CD8-positive, alpha-beta memory T cell (primary cell): Measurements from ENCODE around the gene SNRNP70. TPM values are rescaled to one million over a fixed set of nuclear protein-coding genes. Genes with fewer than 3 reads are reported as not detected.
A peak's percentile ranks its signal among the peaks of the same experiment; 100 is the strongest.
"Not testable (repeated sequence)": the region's sequence is repeated elsewhere in the genome, so short reads cannot be mapped to it uniquely, and the experiment has no call there.

Experiments
- CTCF ChIA-PET: fragments of 350-600 bp; sonication (Branson Sonifier 250); formaldehyde crosslinking; loops from one replicate; lab custom pipeline; 2021; ENCODE audit warnings: antibody characterized with exemption; lab: Charles Lee
- POLR2A ChIA-PET: fragments of 350-600 bp; sonication (Branson Sonifier 250); formaldehyde crosslinking; loops from one replicate; lab custom pipeline; 2021; ENCODE audit warnings: antibody characterized with exemption; lab: Charles Lee
- DNase-seq, 5 donors: peaks; one replicate each; pipeline versions ENCODE4 v3.0.0 to v3.0.0-alpha.2; 2020 to 2022; ENCODE audit warnings: mixed read lengths in 1 of 5
- H3K27ac ChIP-seq: one replicate; pipeline ENCODE4 v1.7.0; 2013; ENCODE audit warnings: low read depth, mild to moderate bottlenecking, low read length, moderate library complexity
- H3K27me3 ChIP-seq: 2 replicates; pipeline ENCODE4 v1.7.0; 2013; ENCODE audit warnings: low read length, mild to moderate bottlenecking; ENCODE audit not compliant: insufficient read depth, poor library complexity, severe bottlenecking
- H3K36me3 ChIP-seq: 2 replicates; pipeline ENCODE4 v1.7.0; 2013; ENCODE audit warnings: mild to moderate bottlenecking, low read length, moderate library complexity; ENCODE audit not compliant: insufficient read depth
- H3K4me1 ChIP-seq: 2 replicates; pipeline ENCODE4 v1.7.0; 2013; ENCODE audit warnings: mild to moderate bottlenecking, low read length, moderate library complexity; ENCODE audit not compliant: insufficient read depth
- H3K4me3 ChIP-seq: 2 replicates; pipeline ENCODE4 v1.7.0; 2013; ENCODE audit warnings: mild to moderate bottlenecking, low read length
- H3K9me3 ChIP-seq: 2 replicates; pipeline ENCODE4 v1.7.0; 2013; ENCODE audit warnings: mild to moderate bottlenecking, low read length
- H3K27ac Mint-ChIP-seq, 8 donors: one replicate each; pipeline ENCODE4 v1.8.0; 2020 to 2021; ENCODE audit warnings: mixed read lengths in 8 of 8, mild to moderate bottlenecking in 6 of 8, inconsistent platforms in 3 of 8, moderate library complexity in 3 of 8
- H3K27me3 Mint-ChIP-seq, 2 donors: one replicate each; pipeline ENCODE4 v1.8.0; 2020 to 2021; ENCODE audit warnings: mixed read lengths in 2 of 2, mild to moderate bottlenecking in 1 of 2, moderate library complexity in 1 of 2
- H3K36me3 Mint-ChIP-seq, 3 donors: one replicate each; pipeline ENCODE4 v1.8.0; 2020 to 2021; ENCODE audit warnings: mixed read lengths in 3 of 3, inconsistent platforms in 1 of 3, mild to moderate bottlenecking in 1 of 3
- H3K4me1 Mint-ChIP-seq, 3 donors: one replicate each; pipeline ENCODE4 v1.8.0; 2020 to 2021; ENCODE audit warnings: mixed read lengths in 3 of 3, inconsistent platforms in 1 of 3, mild to moderate bottlenecking in 1 of 3
- H3K4me3 Mint-ChIP-seq, 7 donors: one replicate each; pipeline ENCODE4 v1.8.0; 2020 to 2021; ENCODE audit warnings: mixed read lengths in 7 of 7, mild to moderate bottlenecking in 6 of 7, moderate library complexity in 4 of 7, inconsistent platforms in 2 of 7
- H3K9me3 Mint-ChIP-seq, 5 donors: one replicate each; pipeline ENCODE4 v1.8.0; 2020 to 2022; ENCODE audit warnings: mixed read lengths in 5 of 5, mild to moderate bottlenecking in 3 of 5, moderate library complexity in 2 of 5, inconsistent platforms in 1 of 5
- polyA plus RNA-seq: library from polyadenylated mRNA; unstranded; fragments of 300-500 nt; fragmentation: Illumina TruSeq; gene quantifications from one replicate; pipeline ENCODE4 v1.2.3, GENCODE V29; 2021
- total RNA-seq, 2 experiments: library from RNA; stranded (reverse); gene quantifications; one replicate each; pipeline ENCODE4 v1.2.3, GENCODE V29; 2021

Gene SNRNP70
- total and polyA plus RNA-seq, 3 experiments from 2014 or later: 66.2 to 221 (median 210) TPM

DNA sequence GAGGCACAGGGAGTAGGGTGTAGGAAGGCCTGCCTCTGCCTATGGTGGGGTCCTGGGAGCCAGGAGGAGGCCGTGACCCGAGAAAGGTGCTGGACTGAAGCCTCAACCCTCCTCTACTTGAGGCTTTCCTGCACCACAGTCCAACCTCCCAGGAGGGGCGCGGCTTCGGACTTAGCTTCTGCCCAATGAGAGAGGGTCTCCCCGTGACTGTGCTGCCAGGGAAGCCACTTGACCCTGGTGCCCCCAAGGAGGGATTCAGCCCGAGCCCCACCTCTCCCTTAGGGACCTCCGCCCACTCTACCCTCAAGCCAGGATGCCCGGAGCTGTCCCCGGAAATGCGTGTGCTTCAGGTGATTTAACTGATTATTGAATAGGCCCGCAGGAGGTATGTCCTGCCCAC lies 36.2 kb upstream of the SNRNP70 start, which contains the start of gene CGB8:
Gene CGB8 (minus strand): TSS at position 101 of the 400 bp plus-strand sequence. CDS start 372 bp downstream, outside the sequence.
- H3K27me3 Mint-ChIP-seq, H3K27ac Mint-ChIP-seq: not testable (repeated sequence)

DNA sequence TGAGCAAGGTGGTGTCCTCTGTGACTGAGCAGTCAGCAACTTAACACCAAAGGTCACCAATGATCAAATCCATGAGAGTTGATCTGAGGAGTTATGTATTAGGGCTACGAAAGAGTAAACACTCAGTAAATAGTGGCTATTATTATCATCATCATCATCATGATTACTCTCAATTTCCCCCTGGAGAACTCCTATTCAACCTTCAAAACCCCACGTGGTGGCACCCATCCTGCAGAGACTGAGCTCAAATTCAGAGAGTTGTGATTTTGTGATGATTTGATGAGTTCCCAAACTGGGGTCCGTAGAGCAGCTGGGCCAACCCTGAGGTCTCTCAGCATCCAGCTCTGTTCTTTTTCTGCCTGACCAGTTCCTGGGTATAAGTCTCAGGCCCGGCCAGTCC lies 35.4 kb upstream of the SNRNP70 start:
- CTCF ChIA-PET, H3K27me3 Mint-ChIP-seq: not testable (repeated sequence)

More for the DNA sequence above, 36.2 kb upstream of the SNRNP70 start, which contains the start of gene CGB8:
- H3K4me1 ChIP-seq, H3K9me3 Mint-ChIP-seq, H3K36me3 ChIP-seq, CTCF ChIA-PET, H3K9me3 ChIP-seq, H3K36me3 Mint-ChIP-seq, DNase-seq, H3K4me1 Mint-ChIP-seq, H3K27me3 ChIP-seq, H3K4me3 Mint-ChIP-seq, H3K27ac ChIP-seq, H3K4me3 ChIP-seq, POLR2A ChIA-PET: not testable (repeated sequence)

DNA sequence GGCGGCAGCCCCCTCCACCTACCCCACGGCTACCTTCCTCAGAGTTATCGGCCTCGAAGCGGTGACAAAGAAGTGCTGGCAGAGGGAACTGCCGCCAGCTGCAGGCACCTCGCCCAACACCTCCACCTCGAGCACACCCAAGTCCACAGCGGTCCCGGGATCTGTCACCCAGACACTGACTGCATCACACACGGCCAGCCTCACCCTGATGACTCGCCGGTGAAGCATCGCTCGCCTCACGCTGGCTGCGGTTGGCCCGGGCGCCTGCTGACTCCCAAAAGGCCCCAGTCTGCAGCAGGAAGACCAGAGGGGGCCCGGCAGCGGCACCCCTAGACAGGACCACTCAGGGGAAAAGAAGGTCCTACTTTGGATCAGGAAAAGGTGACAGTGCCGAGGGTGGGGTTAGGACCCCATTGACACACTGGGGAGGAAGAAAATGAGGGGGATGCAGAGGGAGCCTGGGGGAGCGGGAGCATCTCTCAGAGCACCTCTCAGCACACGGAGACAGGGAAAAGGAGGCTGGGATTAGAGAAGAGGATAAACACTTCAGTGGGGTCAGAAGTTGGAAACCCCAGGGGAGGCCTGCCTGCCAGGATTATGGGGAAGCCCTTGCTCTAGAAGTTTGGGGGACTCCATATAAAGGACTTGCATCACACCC lies 34.7 kb upstream of the SNRNP70 start:
- H3K36me3 Mint-ChIP-seq, H3K4me3 ChIP-seq, H3K4me3 Mint-ChIP-seq, H3K36me3 ChIP-seq, H3K9me3 ChIP-seq, CTCF ChIA-PET, H3K27me3 ChIP-seq, DNase-seq, H3K27ac ChIP-seq, POLR2A ChIA-PET, H3K27me3 Mint-ChIP-seq, H3K4me1 Mint-ChIP-seq, H3K27ac Mint-ChIP-seq, H3K9me3 Mint-ChIP-seq, H3K4me1 ChIP-seq: not testable (repeated sequence)

More for the DNA sequence above, 35.4 kb upstream of the SNRNP70 start:
- H3K9me3 Mint-ChIP-seq, H3K27me3 ChIP-seq, H3K36me3 Mint-ChIP-seq, H3K9me3 ChIP-seq, H3K4me3 ChIP-seq, H3K27ac Mint-ChIP-seq, H3K36me3 ChIP-seq, DNase-seq, H3K4me3 Mint-ChIP-seq, H3K4me1 ChIP-seq, H3K4me1 Mint-ChIP-seq, POLR2A ChIA-PET, H3K27ac ChIP-seq: not testable (repeated sequence)

DNA sequence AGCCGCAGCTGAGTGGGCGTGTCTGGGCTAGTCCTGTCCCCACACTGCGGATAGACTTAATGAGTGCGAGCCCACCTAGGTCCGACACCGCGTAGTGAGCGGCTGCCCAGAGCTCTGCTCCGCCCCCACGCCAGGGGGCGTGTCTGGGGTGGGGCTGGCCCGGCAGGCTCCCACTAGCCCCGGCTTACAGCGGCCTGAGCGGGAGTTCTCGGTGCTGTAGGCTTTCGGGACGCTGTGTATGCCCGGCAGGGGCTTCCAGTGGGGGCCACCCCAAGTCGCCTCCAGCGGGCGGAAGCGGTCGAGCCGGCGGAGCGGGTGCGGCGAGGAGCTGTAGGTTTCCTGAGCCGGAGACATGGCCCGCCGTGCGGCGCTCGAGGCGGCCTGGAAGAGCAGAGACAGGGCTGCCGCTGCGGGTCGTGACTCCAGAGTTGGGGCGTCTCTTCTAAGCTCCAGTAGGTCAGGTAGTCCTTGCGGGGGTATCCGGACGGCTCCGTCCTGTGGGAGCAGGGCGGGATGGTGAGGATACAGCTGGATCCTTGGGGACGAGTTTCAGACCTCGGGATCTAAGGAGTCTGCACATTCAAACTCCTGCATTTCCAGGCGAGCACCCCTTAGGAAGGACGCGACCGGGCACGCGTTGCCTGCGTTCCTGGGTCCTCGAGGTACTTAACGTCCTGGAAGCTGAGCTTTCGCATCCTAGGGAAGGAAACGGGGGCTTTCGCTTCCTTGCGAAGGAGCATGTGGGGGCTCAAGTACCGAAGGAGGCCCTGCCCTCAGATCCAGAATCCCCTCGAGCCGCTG lies 28.9 kb upstream of the SNRNP70 start:
- Histone ChIP-seq H3K27ac (no peak overlapping the region), H3K4me3 (peak overlapping the region; percentile 66), H3K27me3 (peaks cover 22% of the 10 kb centered on the region), H3K9me3 (no peaks in the 10 kb centered on the region), H3K4me1 (peaks cover 17% of the 10 kb centered on the region), H3K36me3 (no peaks in the 10 kb centered on the region)
- H3K4me1 Mint-ChIP-seq: peaks cover 14 to 28% (median 16%) of the 10 kb centered on the region in 3 donors
- POLR2A ChIA-PET: no interaction called here
- no peaks in the 10 kb centered on the region for H3K36me3 Mint-ChIP-seq
- H3K9me3 Mint-ChIP-seq: peaks cover 0 to 2% (median 0%) of the 10 kb centered on the region in 5 donors
- peak overlapping the region; percentile 60 to 94 (median 88) for H3K4me3 Mint-ChIP-seq
- DNase-seq: peak; percentile 41 to 70 (median 45)
- H3K27me3 Mint-ChIP-seq: peaks cover 36 to 43% of the 10 kb centered on the region in 2 donors
- peak overlapping the region in 2 of 8 donors; percentile 70 to 74 for H3K27ac Mint-ChIP-seq
- CTCF ChIA-PET: interaction anchor here (0.6 to 1.2 kb wide), 5 partner anchors 42 to 189 kb away, joined by 3 to 6 read pairs (median 3); partner anchors contain the start of genes GYS1 and RUVBL2

DNA sequence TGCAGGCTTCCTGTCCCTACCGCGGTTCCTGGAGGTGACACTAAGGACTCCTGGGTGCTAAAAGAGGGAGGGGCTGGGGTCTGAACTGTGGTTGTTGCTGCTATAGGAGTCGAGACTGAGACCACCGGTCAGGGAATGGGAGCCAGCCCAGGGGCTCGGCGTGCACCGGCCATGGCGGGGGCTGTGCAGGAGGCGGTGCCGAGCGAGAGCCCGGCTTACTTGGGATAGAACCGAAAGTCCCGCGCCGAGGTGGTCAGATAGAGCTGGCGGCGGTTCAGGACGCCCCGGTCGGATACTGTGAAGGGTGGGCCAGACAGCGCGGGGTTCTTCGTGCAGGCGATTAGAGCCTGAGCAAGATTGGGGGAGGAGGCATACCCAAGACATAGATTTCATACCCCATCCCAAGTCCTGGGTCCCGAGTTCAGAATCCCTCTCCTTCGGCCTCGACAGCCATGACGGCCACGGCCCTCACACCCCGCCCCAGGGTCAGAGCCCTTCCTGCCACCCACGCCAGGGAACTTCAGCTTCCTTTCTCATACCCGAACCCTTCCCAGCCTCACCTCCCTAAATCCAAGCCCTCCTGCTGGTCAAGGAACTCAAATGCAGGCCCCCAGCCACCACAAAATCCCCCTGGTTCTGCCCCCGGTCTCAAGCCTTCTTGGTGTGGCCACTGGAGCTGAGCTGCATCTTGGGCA lies 28.2 kb upstream of the SNRNP70 start:
- CTCF ChIA-PET: interaction anchor here (0.8 to 1.2 kb wide), 2 partner anchors 63 to 89 kb away, joined by 4 to 6 read pairs; partner anchors contain the start of genes GYS1 and RUVBL2
- H3K27me3 ChIP-seq: peaks cover 22% of the 10 kb centered on the region
- DNase-seq, H3K27ac ChIP-seq, H3K9me3 ChIP-seq, H3K9me3 Mint-ChIP-seq, POLR2A ChIA-PET, H3K36me3 Mint-ChIP-seq, H3K36me3 ChIP-seq: not testable (repeated sequence)
- H3K4me1 ChIP-seq: peaks cover 17% of the 10 kb centered on the region
- Mint-ChIP-seq H3K27me3 (peaks cover 38 to 48% of the 10 kb centered on the region in 2 donors), H3K4me3 (peak overlapping the region; percentile 60 to 94 (median 88)), H3K27ac (peak overlapping the region in 4 of 8 donors; percentile 63 to 86 (median 78)), H3K4me1 (peaks cover 14 to 28% (median 16%) of the 10 kb centered on the region in 3 donors)
- H3K4me3 ChIP-seq: peak overlapping the region; percentile 66

DNA sequence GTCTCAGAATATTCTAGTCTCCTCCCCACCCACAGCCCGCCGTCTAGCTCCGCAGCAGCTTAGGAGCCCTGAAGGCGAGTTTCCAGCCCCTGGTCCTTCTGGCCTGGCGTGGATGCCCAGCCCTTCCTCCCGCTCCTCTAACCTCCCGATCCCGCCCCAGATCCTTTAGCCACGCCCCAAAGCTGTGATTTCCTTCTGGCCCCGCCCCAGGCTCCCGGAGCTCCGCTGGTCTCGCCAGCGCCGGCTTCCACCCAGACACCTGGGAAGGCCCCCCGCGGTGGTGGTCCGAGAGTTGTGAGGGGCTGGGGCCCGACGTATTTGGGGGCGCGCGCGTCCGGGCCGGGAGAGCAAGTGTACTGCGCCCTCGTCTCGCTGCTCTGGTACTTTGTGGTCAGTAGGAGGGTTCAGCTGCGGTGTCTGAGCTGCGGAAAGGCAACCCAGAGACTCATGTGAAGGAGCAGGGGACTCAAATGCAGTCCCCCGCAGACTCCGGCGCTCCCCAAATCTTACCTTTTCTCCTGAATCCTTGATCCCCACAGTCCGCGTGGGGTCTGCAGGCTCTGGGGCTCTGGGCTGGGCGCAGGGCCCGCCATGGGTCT lies 27.5 kb upstream of the SNRNP70 start, which contains the start of gene CGB7:
Gene CGB7 (minus strand): TSS at position 114 of the 599 bp plus-strand sequence. CDS start 2,374 bp downstream, outside the sequence.
- no peaks in the 10 kb centered on the region for H3K36me3 ChIP-seq
- H3K27ac ChIP-seq: no peak within 1 kb of the TSS
- peaks cover 38 to 48% of the 10 kb centered on the region in 2 donors for H3K27me3 Mint-ChIP-seq
- H3K9me3 Mint-ChIP-seq: peaks cover 0 to 2% (median 0%) of the 10 kb centered on the region in 5 donors
- POLR2A ChIA-PET: no interaction called here
- peak within 1 kb of the TSS in 4 of 8 donors; percentile 63 to 92 (median 84) for H3K27ac Mint-ChIP-seq
- H3K4me3 Mint-ChIP-seq: peak within 1 kb of the TSS; percentile 60 to 94 (median 88)
- peak in 4 of 5 donors; percentile 16 to 49 (median 26) for DNase-seq
- CTCF ChIA-PET: no interaction called here
- no peaks in the 10 kb centered on the region for H3K9me3 ChIP-seq
- H3K4me3 ChIP-seq: peak within 1 kb of the TSS; percentile 66
- no peaks in the 10 kb centered on the region for H3K36me3 Mint-ChIP-seq
- H3K4me1 Mint-ChIP-seq: peaks cover 14 to 28% (median 16%) of the 10 kb centered on the region in 3 donors
- H3K4me1 ChIP-seq: peaks cover 17% of the 10 kb centered on the region
- H3K27me3 ChIP-seq: peaks cover 22% of the 10 kb centered on the region

DNA sequence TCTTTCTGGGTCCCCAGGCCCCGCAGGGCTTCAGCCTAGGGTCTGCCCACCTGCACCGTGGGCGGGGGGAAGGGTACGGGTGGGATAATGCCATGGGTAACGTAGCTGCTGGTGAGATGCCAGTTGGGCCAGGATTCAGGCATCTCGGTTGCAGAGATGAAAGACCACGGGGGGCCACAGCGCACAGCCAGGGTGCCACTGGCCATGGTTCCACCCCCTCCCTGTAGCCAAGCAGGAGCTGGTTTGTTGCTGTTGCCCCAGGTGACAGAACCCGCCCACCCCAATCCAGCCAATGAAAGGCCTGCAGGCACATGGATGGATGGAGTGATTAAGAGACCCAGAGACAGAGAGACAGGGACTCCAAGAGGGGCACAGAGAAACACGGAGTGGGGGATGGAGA lies 26.7 kb upstream of the SNRNP70 start:
- Histone ChIP-seq H3K36me3 (no peaks in the 10 kb centered on the region), H3K27me3 (peaks cover 22% of the 10 kb centered on the region), H3K4me1 (peaks cover 17% of the 10 kb centered on the region), H3K9me3 (no peaks in the 10 kb centered on the region), H3K27ac (no peak overlapping the region), H3K4me3 (no peak overlapping the region)
- Mint-ChIP-seq H3K4me1 (peaks cover 14 to 28% (median 16%) of the 10 kb centered on the region in 3 donors), H3K36me3 (no peaks in the 10 kb centered on the region), H3K27me3 (peaks cover 43 to 52% of the 10 kb centered on the region in 2 donors), H3K27ac (no peak overlapping the region), H3K9me3 (peaks cover 0 to 2% (median 0%) of the 10 kb centered on the region in 5 donors), H3K4me3 (peak overlapping the region in 3 of 7 donors; percentile 62 to 94 (median 83))
- ChIA-PET POLR2A (no interaction called here), CTCF (no interaction called here)
- DNase-seq: no peak
